GM18508 (cell line): ENCODE data around the gene MRTFA.

Source experiments
- ATAC-seq: cut with Tn5 transposase; IDR thresholded peaks from one replicate; pipeline ENCODE4 v1.9.1; 2021; ENCODE audit warnings: moderate number of reproducible peaks; ENCODE audit not compliant: insufficient read depth, unreplicated experiment

Gene MRTFA

DNA sequence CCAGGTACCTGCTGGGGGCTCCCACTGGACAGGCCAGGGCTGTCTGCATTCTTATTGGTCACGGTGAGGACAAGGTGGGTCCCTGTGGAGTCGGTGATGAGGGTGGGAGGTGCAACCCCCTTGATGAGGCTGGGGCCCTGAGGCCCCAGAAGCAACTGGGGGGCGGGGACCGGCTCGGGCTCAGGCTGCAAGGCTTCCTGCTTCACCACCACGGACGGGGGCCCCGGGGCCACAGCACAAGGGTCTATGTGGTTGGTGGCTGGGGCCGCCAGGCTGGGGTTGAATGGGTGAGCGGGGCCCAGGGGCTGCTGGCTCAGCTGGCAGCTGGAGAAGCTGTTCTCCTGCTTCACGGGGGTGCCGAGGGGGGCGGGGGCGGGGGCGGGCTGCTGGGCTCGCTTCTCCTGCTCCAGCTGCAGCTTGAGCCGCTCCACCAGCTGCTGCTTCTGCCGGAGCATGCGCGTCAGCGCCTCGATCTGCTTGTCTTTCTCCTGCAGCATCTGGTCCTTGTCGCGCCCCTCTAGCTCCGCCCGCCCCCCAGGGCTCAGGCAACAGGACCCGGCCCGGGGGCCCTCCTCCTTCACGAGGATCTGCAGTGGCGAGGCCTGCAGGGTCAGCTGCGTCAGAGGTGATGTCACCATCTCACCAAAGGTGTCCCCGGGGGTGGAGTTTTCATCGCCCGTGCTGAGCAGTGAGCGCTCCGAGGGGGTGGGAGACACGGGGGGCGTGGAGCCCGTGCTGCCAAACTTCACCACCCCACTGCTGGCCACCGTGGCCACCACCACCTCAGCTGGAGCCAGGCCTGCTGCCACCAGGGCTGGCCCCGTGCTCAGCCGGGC, 217.9 kb downstream of the MRTFA start:
- no peak for ATAC-seq

- no peak for ATAC-seq
Measured at GRCh38 chr22:40417881-40418280, 218.6 kb downstream of the MRTFA start.

GRCh38 chr22:40417041-40417440, 219.5 kb downstream of the MRTFA start:
- ATAC-seq: no peak

- ATAC-seq: no peak
Measured at GRCh38 chr22:40416636-40417035, 219.9 kb downstream of the MRTFA start.

- ATAC-seq: no peak
Measured at GRCh38 chr22:40416267-40416570, 220.3 kb downstream of the MRTFA start.

- ATAC-seq: no peak
Measured at GRCh38 chr22:40415531-40416266, 220.8 kb downstream of the MRTFA start.

DNA sequence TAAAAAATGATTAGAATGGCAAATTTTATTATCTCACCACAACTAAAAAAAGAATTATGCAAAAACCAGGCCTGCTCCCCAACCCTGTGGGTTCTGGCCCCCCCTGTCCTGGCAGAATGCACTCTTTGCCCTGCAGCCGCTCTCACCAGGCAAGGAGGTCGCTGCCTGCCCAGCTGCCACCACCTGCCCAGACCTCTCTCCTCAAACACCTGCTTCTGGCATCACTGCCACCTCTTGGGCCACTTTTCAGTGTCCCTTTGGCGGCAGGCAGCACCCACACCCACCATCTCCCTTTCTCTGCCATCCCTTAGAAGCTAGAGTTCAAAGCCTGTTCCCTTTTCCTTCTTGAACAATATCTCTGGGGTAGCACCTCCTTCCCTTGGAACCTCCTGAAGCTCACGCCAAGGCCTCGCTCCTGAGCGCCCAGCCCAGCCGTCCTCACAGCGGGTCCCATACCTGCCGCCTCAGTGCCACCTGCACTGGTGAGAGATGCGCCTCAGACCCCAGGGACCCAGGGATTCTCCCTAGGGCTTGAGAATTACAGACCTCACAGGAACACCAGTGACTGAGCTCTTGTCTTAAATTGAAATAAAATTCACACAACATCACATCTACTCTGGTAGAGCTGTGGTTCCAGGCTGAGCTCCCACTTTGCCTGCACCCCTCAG, 221.5 kb downstream of the MRTFA start:
- no peak for ATAC-seq

GRCh38 chr22:40414311-40414710, 222.2 kb downstream of the MRTFA start:
- no peak for ATAC-seq

DNA sequence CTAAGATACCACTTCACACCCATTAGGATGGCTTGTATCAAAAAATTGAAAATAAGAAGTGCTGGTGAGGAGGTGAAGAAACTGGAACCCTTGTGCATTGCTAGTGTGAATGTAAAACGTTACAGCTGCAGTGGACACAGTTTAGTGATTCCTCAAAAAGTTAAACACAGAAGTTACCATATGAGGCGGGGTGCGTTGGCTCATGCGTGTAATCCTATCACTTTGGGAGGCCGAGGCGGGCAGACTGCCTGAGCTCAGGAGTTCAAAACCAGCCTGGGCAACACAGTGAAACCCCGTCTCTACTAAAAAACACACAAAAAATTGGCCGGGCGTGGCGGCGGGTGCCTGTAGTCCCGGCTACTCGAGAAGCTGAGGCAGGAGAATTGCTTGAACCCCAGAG, 222.6 kb downstream of the MRTFA start:
- ATAC-seq: no peak

DNA sequence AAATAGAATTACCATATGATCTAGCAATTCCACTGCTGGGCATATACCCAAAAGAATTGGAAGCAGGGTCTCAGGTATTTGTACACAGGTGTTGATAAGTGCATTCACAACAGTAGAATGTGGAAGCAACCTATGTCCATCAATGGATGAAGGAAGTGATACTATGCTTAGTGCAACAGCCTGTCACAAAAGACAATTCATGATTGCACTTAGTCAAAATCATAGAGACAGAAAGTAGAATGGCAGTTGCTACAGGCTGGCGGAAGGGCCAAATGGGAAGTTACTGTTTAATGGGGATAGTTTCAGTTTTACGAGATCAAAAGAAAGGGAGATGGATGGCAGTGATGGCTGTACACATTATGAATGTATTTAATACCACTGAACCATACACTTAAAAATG, 224.1 kb downstream of the MRTFA start:
- ATAC-seq: no peak

DNA sequence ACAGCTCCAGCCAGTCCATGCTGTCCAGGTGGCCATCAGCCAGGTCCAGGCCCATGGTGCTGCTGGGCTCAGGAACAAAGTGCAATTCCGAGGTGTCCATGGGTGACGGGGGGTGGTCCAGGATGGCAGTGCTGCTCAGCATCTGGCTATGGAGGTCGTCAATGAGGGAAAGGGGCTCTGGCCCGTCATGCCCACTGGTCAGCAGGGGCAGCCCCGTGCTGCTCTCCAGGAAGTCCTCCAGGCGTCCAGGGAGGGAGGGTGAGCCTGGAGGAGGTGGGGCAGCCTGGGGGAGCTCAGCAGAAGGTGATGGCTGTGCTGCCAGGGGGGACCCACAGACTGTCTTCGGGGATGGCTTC, 225.0 kb downstream of the MRTFA start:
- no peak for ATAC-seq

- ATAC-seq: no peak
Measured at GRCh38 chr22:40410731-40411505, 225.6 kb downstream of the MRTFA start.

- no peak for ATAC-seq
Measured at GRCh38 chr22:40410272-40410671, 226.2 kb downstream of the MRTFA start.

DNA sequence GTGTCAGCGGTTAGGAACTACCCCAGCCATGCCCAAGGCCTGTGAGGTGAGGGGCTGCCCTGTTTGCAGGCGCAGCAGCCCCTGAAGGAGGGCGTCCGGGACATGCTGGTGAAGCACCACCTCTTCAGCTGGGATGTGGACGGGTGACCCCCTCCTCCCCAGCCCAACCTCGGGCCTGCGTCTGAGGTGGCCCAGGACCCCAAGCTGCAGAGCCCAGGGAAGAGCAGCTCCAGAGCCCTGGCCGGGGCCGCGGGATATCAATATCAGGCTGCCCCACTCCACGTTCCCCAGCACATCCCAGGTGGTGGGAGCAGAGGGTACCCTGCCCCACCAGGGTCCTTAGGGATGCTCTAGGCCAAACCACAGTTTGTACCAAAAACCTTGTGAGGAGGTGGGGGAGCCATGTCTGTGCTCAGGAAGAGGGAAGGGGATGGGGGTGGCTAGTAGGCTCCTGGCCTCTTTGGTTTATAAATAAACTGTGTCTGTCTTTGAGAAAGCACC, 226.9 kb downstream of the MRTFA start:
- ATAC-seq: no peak

DNA sequence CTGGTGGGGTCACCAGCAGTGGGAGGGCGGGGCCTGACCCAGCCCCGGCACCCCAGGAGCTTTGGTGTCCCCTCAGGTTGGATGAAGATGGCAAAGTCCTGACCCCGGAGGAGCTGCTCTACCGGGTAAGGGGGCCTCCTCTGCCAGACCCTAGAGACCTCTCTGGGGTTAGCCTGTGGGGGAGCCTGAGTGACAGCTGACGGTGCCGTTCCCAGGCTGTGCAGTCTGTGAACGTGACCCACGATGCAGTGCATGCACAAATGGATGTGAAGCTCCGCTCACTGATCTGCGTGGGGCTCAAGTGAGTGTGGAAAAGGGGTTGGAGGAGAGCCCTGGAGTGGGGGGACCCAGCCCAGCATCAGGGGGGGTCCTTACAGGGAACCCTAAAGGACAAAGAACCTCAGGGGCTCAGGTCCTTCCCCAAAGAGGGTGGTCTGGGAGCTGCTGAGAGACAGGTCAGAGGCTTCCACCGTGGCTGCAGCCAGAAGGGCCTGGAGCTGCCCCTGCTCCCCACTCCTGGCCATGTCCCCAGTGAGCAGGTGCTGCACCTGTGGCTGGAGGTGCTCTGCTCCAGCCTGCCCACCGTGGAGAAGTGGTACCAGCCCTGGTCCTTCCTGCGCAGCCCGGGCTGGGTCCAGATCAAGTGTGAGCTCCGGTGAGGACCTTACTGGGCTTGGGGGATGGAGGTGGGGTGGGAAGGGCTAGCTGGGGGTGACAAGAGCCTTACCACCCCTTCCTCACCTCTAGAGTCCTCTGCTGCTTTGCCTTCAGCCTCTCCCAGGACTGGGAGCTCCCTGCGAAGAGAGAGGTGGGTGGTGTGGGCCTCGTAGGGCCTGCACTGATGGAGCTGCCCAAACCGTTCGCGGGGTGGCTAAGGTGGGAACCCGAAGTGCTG, 227.6 kb downstream of the MRTFA start:
- no peak for ATAC-seq

GRCh38 chr22:40407831-40408717, 228.4 kb downstream of the MRTFA start:
- no peak for ATAC-seq

DNA sequence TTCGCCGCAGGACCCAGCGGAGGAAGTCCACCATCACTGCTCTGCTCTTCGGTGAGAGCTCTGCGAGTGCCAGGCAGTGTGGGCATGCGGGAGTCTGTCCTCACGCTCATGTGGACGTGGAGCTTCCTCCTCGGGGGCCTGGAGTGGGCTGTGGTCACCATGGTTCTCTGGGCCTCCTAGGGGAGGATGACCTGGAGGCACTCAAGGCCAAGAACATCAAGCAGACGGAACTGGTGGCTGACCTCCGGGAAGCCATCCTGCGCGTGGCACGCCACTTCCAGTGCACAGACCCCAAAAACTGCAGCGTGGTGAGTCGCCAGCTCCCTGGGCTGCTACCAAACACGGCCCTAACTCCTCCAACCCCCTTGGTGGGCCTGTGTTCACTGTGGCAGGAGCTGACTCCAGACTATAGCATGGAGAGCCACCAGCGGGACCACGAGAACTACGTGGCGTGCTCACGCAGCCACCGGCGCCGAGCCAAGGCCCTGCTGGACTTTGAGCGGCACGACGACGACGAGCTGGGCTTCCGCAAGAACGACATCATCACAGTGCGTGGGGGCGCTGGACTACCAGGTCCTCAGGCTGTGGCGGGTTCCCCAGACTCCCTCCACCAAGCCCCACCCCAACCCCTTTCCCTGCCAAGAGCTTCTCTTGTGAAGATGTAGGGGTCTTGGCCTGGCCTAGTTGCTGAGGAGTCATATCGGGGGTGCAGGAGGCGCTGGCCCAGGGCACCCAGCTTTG, 229.3 kb downstream of the MRTFA start:
- no peak for ATAC-seq
